H9 (cell line): ENCODE data around the gene FRAS1. TPM values are rescaled to one million over a fixed set of nuclear protein-coding genes. Genes with fewer than 3 reads are reported as not detected.
A peak's percentile ranks its signal among the peaks of the same experiment; 100 is the strongest.

ENCODE experiments used
- DNase-seq: peaks from one replicate; pipeline ENCODE4 v3.0.0-alpha.2; 2017
- H2AFZ ChIP-seq: one replicate; pipeline ENCODE4 v1.6.1; 2013; ENCODE audit warnings: mild to moderate bottlenecking, low read length, control low read depth, moderate library complexity
- H2AK5ac ChIP-seq: 2 replicates; pipeline ENCODE4 v1.6.1; 2013; ENCODE audit warnings: low read length, control low read depth, mixed read lengths; ENCODE audit not compliant: insufficient read length
- H2BK120ac ChIP-seq: one replicate; pipeline ENCODE4 v1.6.1; 2013; ENCODE audit warnings: low read depth, mild to moderate bottlenecking, low read length, control low read depth, inconsistent platforms; ENCODE audit not compliant: poor library complexity, severe bottlenecking
- H2BK12ac ChIP-seq: 2 replicates; pipeline ENCODE4 v1.6.1; 2013; ENCODE audit warnings: low read length, control low read depth, mixed read lengths, low read depth; ENCODE audit not compliant: insufficient read length
- H2BK15ac ChIP-seq: 2 replicates; pipeline ENCODE4 v1.6.1; 2013; ENCODE audit warnings: low read depth, low read length, control low read depth
- H2BK20ac ChIP-seq: one replicate; pipeline ENCODE4 v1.6.1; 2013; ENCODE audit warnings: low read depth, mild to moderate bottlenecking, low read length, control low read depth, inconsistent platforms; ENCODE audit not compliant: poor library complexity, severe bottlenecking
- H2BK5ac ChIP-seq: 2 replicates; pipeline ENCODE4 v1.6.1; 2013; ENCODE audit warnings: low read length, control low read depth, mixed read lengths; ENCODE audit not compliant: insufficient read length
- H3K14ac ChIP-seq: 2 replicates; pipeline ENCODE4 v1.6.1; 2013; ENCODE audit warnings: low read length, control low read depth; ENCODE audit not compliant: insufficient read depth
- H3K18ac ChIP-seq: 2 replicates; pipeline ENCODE4 v1.6.1; 2013; ENCODE audit warnings: low read depth, mild to moderate bottlenecking, mixed read lengths, low read length, control low read depth; ENCODE audit not compliant: insufficient read length
- H3K23ac ChIP-seq: 2 replicates; pipeline ENCODE4 v1.6.1; 2013; ENCODE audit warnings: low read length, control low read depth, mixed read lengths, low read depth; ENCODE audit not compliant: insufficient read length
- H3K23me2 ChIP-seq: 2 replicates; pipeline ENCODE4 v1.6.1; 2013; ENCODE audit warnings: low read depth, mild to moderate bottlenecking, mixed read lengths, low read length, control low read depth; ENCODE audit not compliant: insufficient read length, poor library complexity, severe bottlenecking
- H3K27ac ChIP-seq: 2 replicates; pipeline ENCODE4 v1.5.1; 2013; ENCODE audit warnings: low read length, control low read depth, mixed read lengths, low read depth; ENCODE audit not compliant: insufficient read length
- H3K27me3 ChIP-seq: 2 replicates; pipeline ENCODE4 v1.6.1; 2013; ENCODE audit warnings: low read length, control low read depth, inconsistent platforms; ENCODE audit not compliant: insufficient read depth
- H3K4ac ChIP-seq: 2 replicates; pipeline ENCODE4 v1.6.1; 2013; ENCODE audit warnings: low read depth, mild to moderate bottlenecking, control low read depth, inconsistent platforms, low read length, moderate library complexity
- H3K4me1 ChIP-seq: 2 replicates; pipeline ENCODE4 v1.6.1; 2013; ENCODE audit warnings: low read length, control low read depth, inconsistent platforms; ENCODE audit not compliant: insufficient read depth
- H3K4me2 ChIP-seq: 2 replicates; pipeline ENCODE4 v1.6.1; 2013; ENCODE audit warnings: low read length, control low read depth, mixed read lengths; ENCODE audit not compliant: insufficient read length, insufficient read depth
- H3K56ac ChIP-seq: 2 replicates; pipeline ENCODE4 v1.6.1; 2013; ENCODE audit warnings: low read depth, mild to moderate bottlenecking, mixed read lengths, low read length, control low read depth; ENCODE audit not compliant: insufficient read length
- H3K79me1 ChIP-seq: 2 replicates; pipeline ENCODE4 v1.6.1; 2013; ENCODE audit warnings: low read depth, mild to moderate bottlenecking, moderate library complexity, low read length, control low read depth, inconsistent platforms; ENCODE audit not compliant: insufficient read depth, poor library complexity, severe bottlenecking
- H3K79me2 ChIP-seq: 2 replicates; pipeline ENCODE4 v1.6.1; 2013; ENCODE audit warnings: low read length, control low read depth, inconsistent platforms; ENCODE audit not compliant: insufficient read depth
- H3K9ac ChIP-seq: 2 replicates; pipeline ENCODE4 v1.6.1; 2013; ENCODE audit warnings: low read length, control low read depth, mixed read lengths; ENCODE audit not compliant: insufficient read length; ENCODE audit errors: extremely low read depth
- H3K9me3 ChIP-seq: one replicate; pipeline ENCODE4 v1.6.1; 2013; ENCODE audit warnings: low read depth, low read length, inconsistent platforms; ENCODE audit not compliant: control insufficient read depth
- H3T11ph ChIP-seq: one replicate; pipeline ENCODE4 v1.6.1; 2013; ENCODE audit warnings: mild to moderate bottlenecking, low read length, control low read depth, inconsistent platforms
- H4K20me1 ChIP-seq: one replicate; pipeline ENCODE4 v1.6.1; 2013; ENCODE audit not compliant: control insufficient read depth, insufficient read length, insufficient read depth
- H4K5ac ChIP-seq: 2 replicates; pipeline ENCODE4 v1.6.1; 2013; ENCODE audit warnings: low read depth, mild to moderate bottlenecking, mixed read lengths, low read length, control low read depth; ENCODE audit not compliant: insufficient read length
- H4K8ac ChIP-seq: replicated peaks from 2 replicates; pipeline ENCODE4 v1.6.1; 2013; ENCODE audit warnings: low read length, control low read depth, mixed read lengths, low read depth; ENCODE audit not compliant: insufficient read length
- H4K91ac ChIP-seq: 2 replicates; pipeline ENCODE4 v1.6.1; 2013; ENCODE audit warnings: low read depth, mild to moderate bottlenecking, moderate library complexity, mixed read lengths, low read length, control low read depth; ENCODE audit not compliant: insufficient read length
- H3K27ac Mint-ChIP-seq, 3 experiments: 2 replicates in 2 of 3; 3 replicates in 1 of 3; pipeline ENCODE4 v1.8.0; 2020 to 2021; ENCODE audit warnings: mixed read lengths in 3 of 3, mild to moderate bottlenecking in 1 of 3, moderate library complexity in 1 of 3
- H3K27me3 Mint-ChIP-seq: 2 replicates; pipeline ENCODE4 v1.8.0; 2021; ENCODE audit warnings: low read depth, mild to moderate bottlenecking, moderate library complexity, mixed read lengths
- H3K36me3 Mint-ChIP-seq, 3 experiments: 2 replicates in 2 of 3; 3 replicates in 1 of 3; pipeline ENCODE4 v1.8.0; 2020 to 2021; ENCODE audit warnings: low read depth in 3 of 3, mixed read lengths in 3 of 3; ENCODE audit not compliant: insufficient read depth in 1 of 3
- H3K4me1 Mint-ChIP-seq, 2 experiments: 2 replicates each; pipeline ENCODE4 v1.8.0; 2020; ENCODE audit warnings: mixed read lengths in 2 of 2
- H3K4me3 Mint-ChIP-seq, 2 experiments: 2 replicates in 1 of 2; 3 replicates in 1 of 2; pipeline ENCODE4 v1.8.0; 2020 to 2021; ENCODE audit warnings: mild to moderate bottlenecking in 2 of 2, mixed read lengths in 2 of 2, moderate library complexity in 1 of 2
- H3K9me3 Mint-ChIP-seq, 2 experiments: 2 replicates in 1 of 2; 3 replicates in 1 of 2; pipeline ENCODE4 v1.8.0; 2020; ENCODE audit warnings: mild to moderate bottlenecking in 2 of 2, mixed read lengths in 2 of 2, moderate library complexity in 1 of 2
- WGBS: extraction: QIAGEN DNeasy Blood & Tissue Kit; methylation state at CpG from one replicate; pipeline ENCODE4 v1.1.7; 2013; ENCODE audit warnings: missing lambda C conversion rate, low lambda C conversion rate, mixed read lengths; ENCODE audit not compliant: insufficient read length; ENCODE audit errors: extremely low coverage; 5-methylcytosine and 5-hydroxymethylcytosine counted together
- total RNA-seq: library from RNA; stranded (reverse); gene quantifications from 2 replicates; pipeline ENCODE4 v1.2.1, GENCODE V29; 2021
- TF ChIP-seq, protein P1 (sequence below): fragments of 200-600 bp; sonication (generic); conservative IDR thresholded peaks from 3 replicates; pipeline ENCODE4 v1.8.0; 2021; ENCODE audit warnings: antibody characterized with exemption, mild to moderate bottlenecking

Gene FRAS1
- total RNA-seq, 1 experiment from 2014 or later: 58.5 TPM

DNA sequence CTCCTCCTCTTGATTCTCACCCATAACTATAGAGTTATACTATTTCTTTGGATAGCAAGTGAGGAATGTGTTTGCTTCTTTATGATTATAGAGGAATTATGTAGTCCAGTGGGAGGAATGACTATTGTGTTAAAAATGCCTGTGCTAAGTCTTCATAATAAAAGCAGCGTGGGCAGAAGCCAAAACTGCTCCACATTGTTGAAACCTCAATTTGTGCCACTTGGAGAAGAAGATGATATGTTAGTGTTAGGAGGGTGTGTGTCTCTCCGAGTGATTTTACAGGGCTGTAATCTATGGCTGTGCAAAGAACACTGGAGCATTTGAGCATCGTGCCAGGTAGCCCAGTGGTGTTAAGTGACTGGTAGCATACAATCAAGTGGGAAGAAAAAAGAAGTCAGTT is 74.3 kb downstream of the FRAS1 start:
- Histone ChIP-seq H3K9ac (no peak overlapping the region), H2BK20ac (no peak overlapping the region), H2BK120ac (no peak overlapping the region), H3K23ac (no peak overlapping the region), H3K4ac (no peak overlapping the region), H3K14ac (no peak overlapping the region), H3K23me2 (no peaks in the 10 kb centered on the region), H3K27me3 (no peaks in the 10 kb centered on the region), H3K4me1 (peaks cover 8% of the 10 kb centered on the region), H4K5ac (no peak overlapping the region), H2BK12ac (no peak overlapping the region), H2AFZ (no peak overlapping the region), H3K18ac (no peak overlapping the region), H3K56ac (no peak overlapping the region), H3K4me2 (no peak overlapping the region), H4K91ac (no peak overlapping the region), H3K79me1 (no peaks in the 10 kb centered on the region), H4K8ac (no peak overlapping the region), H4K20me1 (no peaks in the 10 kb centered on the region), H2BK15ac (no peak overlapping the region), H3K9me3 (no peaks in the 10 kb centered on the region), H2AK5ac (no peak overlapping the region), H3K27ac (no peak overlapping the region), H3K79me2 (peaks cover 20% of the 10 kb centered on the region; the same call in 1 of the 2 replicates), H2BK5ac (no peak overlapping the region), H3T11ph (no peak overlapping the region)
- TF ChIP-seq, protein P1, sequence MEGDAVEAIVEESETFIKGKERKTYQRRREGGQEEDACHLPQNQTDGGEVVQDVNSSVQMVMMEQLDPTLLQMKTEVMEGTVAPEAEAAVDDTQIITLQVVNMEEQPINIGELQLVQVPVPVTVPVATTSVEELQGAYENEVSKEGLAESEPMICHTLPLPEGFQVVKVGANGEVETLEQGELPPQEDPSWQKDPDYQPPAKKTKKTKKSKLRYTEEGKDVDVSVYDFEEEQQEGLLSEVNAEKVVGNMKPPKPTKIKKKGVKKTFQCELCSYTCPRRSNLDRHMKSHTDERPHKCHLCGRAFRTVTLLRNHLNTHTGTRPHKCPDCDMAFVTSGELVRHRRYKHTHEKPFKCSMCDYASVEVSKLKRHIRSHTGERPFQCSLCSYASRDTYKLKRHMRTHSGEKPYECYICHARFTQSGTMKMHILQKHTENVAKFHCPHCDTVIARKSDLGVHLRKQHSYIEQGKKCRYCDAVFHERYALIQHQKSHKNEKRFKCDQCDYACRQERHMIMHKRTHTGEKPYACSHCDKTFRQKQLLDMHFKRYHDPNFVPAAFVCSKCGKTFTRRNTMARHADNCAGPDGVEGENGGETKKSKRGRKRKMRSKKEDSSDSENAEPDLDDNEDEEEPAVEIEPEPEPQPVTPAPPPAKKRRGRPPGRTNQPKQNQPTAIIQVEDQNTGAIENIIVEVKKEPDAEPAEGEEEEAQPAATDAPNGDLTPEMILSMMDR: no peak
- no peak overlapping the region for H3K4me3 Mint-ChIP-seq
- no CpG with 5 or more reads among the region's 3 CpGs for WGBS
- H3K9me3 Mint-ChIP-seq: peaks cover 6 to 10% of the 10 kb centered on the region in 2 experiments
- peaks cover 9 to 12% (median 10%) of the 10 kb centered on the region in 3 experiments for H3K36me3 Mint-ChIP-seq
- DNase-seq: no peak
- H3K27me3 Mint-ChIP-seq: no peaks in the 10 kb centered on the region
- peaks cover 29 to 32% of the 10 kb centered on the region in 2 experiments for H3K4me1 Mint-ChIP-seq
- peak overlapping the region in 2 of 3 experiments; percentile 1 to 22; a peak in 2 of 7 replicates for H3K27ac Mint-ChIP-seq
